HG02973 (cell line): ENCODE results near the gene SMARCD2.

Experiments used
- ATAC-seq: cut with Tn5 transposase; IDR thresholded peaks from one replicate; pipeline ENCODE4 v1.9.1; 2021; ENCODE audit warnings: moderate library complexity; ENCODE audit not compliant: unreplicated experiment

SMARCD2 gene

DNA sequence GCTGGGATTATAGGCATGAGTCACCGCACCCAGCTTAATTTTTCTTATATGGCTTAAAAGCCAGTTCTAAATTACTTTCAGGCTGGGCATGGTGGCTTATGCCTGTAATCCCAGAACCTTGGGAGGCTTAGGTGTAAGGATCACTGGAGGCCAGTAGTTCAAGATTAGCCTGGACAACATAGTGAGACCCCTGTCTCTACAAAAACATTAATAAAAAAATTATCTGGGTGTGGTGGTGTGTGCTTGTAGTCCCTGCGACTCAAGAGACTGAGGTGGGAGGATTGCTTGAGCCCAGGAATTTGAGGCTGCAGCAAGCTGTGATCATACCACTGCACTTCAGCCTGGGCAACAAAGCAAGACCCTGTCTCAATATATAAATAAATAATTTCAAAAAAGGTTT is 10.8 kb upstream of the SMARCD2 start:
- no peak for ATAC-seq

DNA sequence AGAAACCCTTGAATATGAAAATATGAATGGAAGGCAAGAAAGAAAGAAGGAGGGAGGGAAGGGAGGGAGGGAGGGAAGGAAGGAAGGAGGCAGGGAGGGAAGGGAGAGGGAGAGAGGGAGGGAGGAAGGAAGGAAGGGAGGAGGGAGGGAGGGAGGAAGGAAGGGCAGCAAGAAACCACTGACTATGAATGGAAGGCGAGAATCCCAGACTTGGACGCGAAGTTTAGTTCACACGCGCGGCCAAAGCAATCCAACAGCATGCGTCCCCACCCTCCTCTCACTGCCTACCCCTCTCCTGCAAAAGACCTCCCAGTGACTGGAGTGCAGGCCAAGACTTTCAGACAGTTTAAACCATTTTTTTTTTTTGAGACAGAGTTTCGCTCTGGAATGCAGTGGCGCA is 7.9 kb upstream of the SMARCD2 start:
- ATAC-seq = no peak

DNA sequence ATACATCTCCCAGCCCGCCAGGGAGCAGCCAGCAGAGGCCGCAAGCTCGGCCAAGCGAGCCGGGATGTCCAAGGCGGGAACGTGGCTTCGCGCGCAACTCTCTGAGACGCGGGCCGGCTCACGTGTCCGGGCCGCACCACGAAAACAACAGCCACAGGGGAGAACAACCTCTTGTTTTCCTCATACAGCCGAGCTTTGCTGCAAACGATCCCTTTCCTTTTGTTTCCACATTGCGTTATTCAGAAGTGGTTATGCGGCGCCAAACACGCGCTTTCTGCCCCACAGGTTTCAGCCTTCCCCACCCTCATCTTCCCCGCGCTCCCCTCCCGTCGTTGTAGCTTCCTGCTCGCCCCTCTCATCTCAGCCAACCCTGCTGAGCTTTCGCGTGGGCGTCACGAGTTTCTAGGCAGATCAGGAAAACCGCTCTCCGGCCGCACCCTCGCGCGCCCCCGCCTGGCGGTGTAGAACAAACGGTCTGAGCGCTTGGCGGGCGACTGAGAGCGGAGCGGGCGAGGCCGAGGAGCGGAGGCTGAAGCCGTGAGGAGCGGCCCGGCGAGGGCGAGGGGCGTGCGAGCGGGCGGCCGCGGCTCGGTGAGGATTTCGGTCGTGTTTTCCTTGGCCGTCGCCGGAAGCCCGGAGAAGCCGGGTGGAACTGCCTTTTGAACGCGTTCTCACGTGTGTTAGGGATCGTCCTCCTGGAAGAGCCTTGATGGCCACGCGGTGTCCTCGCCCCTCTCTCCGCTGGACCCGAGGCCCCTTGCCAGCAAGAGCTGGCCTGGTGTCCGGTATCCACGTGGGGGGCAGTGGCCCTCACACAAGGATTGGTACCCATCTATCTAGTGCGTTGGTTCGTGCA is 6.6 kb upstream of the SMARCD2 start:
- peak; percentile 71 for ATAC-seq

DNA sequence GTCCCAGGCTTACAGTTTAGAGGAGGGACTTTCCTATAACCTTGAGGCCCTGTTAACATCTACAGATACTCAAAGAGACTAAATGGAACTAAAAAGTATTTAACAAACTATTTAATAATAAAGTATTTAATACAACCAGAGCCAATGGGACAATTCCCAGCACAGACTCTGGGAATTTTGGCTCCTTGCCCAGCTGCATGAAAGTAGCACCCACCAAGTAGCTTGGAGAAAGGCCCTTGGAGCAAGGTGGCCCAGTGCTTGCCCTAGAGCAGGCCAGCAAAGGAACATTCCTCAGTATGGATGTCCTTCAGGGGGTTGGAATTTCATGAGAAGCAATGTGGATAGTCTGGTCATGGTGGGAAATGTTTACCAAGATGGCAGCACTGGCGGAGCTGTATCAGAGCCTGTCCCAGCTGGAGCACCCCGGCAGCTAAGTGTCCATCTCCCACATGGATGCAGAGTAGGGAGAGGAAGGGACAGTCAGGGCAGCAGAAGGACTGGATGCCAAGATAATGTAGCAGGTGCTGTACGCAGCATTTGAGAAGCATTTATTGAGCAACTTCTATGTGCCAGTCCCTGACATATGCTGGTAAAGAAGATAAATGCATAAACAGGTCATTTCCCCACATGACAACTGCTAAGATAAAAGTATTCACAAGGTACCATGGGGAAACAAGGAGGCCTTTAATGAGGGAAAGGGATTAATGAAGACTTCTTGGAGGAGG is 5.2 kb upstream of the SMARCD2 start:
- ATAC-seq = no peak

DNA sequence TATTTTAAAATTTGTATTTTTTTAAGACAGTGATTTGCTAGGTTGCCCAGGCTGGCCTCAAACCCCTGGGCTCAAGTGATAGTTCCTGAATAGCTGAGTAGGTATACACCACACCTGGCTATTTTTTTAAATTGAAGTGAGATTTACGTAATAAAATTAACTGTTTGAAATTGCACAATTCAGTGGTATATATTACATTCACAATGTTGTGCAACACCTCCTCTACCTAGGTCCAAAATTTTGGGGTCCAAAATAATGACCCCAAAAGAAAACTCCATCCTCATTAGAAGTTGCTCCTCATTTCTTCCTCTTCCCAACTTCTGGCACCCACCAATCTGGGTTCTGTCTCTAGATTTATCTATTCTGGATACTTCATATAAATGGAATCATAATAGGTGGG is 3.0 kb upstream of the SMARCD2 start:
- no peak for ATAC-seq

DNA sequence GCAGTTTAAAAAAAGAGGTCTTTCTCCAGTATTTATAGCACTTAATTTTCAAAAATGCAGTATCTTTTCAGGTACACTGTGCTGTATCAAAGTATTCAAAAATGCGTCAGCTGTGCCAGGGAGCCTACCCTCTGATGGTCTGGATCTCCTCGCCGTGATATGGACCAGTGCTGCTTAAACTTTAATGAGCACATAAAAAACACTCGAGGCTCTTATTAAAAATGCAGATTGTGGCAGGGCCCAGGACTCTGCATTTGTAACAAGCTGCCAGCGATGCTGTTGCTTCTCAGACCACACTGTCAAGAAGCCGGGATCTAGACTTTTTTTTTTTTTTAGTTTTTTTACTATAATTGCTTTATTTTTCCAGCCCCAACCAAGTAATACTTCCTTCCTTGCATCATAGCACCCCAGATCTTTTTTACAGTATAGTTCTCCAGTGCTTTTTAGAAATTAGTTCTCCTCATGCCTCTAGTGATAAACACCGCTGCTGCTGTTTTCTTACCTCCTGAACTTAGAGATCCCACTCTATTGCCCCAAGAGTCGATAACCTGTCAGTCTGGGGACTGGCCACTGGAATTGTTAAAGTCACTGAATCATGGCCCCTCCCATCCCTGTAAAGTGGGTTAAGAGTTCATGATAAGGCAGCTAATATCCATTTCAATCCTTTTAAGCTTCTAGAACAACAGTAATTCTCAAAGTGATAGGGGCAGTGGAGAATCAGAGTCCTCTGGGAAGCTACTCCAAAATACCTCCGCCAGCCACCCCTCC is 1.6 kb upstream of the SMARCD2 start:
- no peak for ATAC-seq

DNA sequence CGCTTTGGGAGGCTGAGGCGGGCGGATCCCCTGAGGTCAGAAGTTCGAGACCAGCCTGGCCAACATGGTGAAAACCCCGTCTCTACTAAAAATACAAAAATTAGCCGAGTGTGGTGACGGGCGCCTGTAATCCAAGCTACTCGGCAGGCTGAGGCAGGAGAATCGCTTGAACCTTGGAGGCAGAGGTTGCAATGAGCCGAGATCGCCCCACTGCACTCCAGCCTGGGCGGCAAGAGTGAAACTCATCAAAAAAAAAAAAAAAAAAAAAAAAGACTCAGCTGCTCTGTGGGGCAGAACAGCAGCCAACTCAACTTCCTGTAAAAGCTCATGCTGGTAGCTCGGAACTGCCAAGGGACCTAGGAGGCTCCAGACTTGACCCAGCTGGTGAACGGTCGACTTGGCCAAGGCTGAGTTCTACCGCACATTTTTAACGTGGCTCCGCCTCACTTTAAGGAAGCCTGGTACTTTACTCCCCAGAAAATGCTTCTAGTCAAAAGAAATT is 953 bp upstream of the SMARCD2 start:
- ATAC-seq = peak; percentile 20

DNA sequence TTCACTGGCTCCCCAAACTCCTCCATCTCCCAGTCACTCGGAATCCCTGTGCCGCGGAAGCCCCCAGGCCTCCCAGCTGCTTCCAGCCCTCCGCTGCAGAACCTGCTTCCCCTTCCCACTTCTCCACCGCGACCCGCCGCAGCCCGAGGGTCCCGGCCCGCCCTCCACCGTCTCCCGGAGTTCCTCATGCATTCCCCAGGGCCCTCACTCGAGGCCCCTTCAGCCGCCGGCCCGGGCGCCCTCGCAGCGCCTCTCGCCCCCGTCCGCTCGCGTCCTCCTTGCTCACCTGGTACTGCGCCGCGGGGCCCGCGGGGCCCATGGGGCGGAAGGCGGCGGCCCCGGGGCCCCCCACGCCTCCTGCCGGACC is 329 bp downstream of the SMARCD2 start:
- peak; percentile 35 for ATAC-seq

DNA sequence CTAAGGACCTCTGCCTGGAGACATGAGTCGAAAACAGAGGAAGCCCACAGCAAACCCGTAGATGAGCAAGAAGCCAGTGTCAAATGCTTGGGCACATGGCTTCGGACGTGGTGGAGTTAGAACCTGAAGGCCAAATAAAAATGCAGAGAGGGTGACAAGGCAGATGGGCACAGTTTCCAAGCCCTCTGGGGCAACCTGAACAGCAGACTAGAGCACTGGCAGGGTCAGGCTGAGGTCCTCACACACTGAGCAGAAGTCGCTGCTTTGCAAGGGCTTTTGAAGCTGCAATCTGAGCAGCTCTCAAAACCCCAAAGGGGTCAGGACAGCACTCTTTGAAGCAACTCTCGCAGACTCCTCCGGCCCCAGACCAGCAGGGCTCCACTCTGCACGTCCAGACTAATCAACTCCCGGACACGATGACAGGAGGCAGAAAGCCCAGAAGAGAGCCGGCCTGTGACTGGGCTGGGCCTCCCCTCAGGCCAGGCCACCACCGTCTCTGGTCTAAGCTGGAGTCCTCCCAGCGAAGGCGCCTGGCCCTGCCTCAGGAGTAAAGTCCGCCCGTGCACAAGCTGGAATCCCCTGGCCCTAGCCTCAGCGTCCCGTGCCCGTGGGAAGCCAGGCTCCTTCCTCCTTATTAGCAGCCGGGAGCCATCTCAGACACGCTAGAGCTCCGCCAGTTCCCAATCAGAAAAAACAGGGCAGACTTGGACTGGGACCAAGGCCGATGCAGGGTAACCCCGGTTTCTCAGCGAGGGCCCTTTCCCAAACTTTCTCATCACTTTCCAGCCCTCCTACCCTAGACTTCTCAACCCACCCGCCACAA is 924 bp downstream of the SMARCD2 start:
- ATAC-seq = no peak

DNA sequence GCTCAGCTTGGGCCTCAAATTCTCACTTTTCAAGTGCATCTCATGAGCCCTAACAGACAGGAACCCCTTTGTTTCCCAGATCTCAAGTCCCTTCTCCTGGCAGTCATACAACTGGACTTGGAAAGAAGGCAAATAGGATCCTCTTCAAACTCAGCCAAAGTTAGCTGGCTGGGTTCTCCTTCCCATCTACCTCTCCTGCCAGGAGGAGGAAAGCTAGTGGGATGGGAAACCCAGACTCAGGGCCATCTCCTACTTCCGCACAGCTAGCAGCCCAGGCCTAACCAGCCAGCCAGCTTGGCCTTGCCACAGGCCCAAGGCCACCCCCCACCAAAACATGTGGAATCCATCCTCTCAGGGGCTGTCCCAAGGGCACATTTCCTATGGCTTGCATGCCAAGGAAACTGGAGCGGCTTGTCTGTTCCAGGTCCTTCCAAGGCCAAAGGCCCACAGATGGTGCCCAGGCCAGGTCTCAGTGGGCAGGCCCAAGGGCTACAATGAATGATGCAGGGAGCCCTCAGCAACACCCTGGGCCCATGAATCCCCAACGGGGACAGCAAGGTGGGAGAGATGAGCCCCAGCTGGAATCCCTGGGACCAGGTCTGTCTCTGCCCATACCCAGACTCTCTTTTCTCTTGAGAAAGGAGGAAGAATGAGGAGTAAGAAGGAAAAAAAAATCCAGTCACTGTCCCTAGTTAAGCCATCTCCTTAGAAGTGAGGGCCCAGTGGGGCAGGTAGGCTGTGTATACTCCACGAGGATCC is 1.7 kb downstream of the SMARCD2 start:
- no peak for ATAC-seq

DNA sequence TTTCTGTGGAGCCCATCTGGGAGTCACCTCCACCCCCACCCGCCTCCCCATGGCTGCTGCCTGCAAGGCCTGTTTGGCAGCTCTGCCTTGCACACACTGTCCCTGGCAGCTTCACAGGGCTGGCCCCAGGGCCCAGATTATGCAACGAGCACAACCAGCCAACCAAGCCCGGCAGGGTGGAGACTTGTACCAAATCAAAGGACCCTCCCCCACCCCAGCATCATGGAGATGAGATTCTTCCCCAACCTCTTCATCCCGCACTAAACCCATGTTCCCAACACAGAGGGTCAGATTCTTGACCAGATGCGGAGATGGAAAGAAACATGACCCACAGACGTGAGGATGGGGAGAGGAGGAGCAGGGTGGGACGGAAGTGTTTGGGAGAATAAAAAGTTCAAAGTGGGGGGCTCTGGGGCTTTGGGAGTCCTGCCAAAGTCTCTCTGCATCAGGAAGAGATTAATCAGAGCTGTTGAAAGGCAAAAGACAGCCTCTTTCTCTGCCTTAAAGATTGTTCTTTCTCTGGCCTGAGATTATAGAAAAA is 3.8 kb downstream of the SMARCD2 start:
- ATAC-seq = no peak

DNA sequence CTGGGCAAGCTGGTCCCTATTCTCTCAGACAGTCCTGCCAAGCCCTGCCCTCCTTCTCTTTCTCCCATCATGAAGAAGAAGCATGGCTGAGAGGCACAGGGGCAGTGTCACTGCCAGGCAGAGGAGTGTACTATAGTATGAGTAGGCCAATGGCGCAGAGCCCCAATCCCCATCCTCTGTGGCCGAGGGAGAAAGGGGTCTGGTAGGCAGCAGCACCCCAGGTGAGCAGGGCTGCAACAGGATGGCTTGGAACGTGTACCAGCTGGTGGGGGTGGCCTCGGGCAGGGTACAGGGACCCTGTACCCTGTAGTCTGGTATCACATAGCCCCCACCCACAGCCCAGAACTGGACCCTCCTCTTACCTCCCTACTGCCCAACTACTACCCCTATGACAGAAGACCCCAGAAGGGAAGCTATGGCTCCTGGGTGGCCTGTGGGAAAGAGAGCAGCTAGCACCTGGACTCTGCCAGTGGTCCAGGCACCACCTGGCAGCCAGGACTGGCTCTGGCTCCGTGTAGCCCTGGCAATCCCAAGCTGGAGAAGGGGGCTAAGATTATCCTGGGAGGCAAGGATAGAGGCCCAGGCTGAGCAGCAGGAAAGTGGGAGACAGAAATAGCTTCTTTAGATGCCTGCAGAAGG is 4.4 kb downstream of the SMARCD2 start:
- no peak for ATAC-seq

DNA sequence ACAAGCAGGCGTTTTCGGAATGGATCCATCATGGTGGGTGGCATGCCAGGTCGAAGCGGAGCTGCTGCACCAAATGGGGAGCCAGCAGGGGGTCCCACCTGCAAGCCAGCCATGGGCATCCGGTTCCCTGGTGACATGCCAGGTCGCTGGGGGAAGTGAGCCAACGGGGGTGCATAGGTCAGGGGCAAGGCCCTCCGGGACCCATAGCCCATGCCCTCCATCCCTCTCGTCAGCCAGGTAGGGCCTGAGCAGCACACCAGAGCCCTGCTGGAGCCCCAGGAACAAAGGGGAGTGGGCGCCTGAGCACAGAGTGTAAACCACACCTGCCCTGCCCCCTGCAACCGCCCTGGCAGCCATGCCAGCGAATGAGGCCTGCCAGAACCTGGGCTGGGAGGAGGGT is 5.0 kb downstream of the SMARCD2 start:
- ATAC-seq = no peak

DNA sequence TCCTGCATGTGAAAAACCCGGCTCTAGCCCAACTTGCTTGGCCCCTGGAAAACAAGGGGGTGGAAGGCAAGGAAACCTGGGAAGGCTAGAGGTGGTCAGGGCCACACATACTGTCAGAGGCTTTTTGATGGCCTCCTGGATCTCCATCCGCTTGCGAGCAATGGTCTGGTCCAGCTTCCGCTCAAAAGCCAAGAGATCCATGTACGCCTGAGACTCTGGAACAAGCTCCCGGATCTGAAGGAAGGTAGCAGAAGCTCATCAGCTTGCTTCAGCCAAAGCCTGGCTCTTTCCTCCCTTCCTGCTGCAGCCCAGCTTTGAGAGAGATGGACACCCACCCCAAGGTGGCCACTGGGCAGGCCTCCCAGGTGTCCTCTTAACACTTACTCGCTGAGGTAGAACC is 5.7 kb downstream of the SMARCD2 start:
- ATAC-seq = no peak

DNA sequence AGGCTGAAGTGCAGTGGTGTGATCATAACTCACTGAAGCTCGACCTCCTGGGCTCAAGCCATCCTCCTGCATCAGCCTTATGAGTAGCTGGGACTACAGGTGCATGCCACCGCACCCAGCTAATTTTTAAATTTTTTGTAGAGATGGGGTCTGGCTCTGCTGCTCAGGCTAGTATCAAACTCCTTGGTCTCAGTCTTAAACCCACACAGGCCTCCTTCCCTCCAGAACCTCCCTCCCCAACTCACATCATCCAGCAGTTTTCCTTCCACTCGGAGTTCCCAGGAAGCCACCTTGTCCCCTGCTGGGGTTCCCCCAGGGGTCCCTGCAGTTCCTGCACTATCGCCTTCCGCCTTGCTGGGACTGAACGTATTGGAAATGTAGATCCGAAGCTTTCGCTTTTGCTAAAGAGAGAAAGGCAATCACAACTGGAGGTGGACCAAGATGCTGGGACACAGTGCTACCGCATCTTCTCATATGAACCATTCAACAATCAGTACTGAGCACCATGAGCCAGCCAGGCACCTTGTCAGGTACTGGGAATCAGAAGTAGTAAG is 7.2 kb downstream of the SMARCD2 start:
- no peak for ATAC-seq

DNA sequence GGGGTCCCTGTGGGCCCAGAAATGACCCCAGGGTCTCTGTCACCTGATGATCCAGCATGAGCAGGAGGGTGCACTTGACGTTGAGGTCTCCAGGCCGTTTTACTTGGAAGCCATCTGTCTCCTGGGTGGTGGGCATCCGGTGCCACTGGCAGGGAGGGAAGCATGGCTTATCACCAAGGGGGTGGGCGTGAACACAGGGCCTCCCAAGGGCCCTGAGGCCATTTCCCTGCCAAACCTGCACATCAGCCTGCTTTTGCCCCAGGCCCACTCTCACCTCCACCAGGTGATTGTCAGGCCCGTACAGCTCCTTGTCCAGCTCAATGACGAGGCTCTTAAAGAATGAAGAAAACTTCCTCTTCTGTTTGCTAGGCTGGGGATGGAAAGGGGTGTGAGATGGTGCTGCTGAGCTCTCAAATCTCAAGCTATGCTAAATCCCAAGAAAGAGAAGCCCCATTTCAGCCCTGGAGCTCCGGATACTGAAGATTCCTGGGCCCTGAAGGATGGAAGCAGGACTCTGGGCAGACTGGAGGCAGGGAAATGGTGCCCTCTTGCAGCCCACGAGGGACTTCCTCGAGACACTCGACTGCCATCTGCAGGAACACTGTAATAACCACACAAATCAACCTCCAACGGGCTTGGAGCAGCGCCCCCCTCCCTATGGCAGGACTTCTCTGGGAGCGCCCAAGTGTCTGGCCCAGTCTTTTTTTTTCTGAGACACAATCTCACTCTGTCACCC is 7.9 kb downstream of the SMARCD2 start:
- no peak for ATAC-seq

DNA sequence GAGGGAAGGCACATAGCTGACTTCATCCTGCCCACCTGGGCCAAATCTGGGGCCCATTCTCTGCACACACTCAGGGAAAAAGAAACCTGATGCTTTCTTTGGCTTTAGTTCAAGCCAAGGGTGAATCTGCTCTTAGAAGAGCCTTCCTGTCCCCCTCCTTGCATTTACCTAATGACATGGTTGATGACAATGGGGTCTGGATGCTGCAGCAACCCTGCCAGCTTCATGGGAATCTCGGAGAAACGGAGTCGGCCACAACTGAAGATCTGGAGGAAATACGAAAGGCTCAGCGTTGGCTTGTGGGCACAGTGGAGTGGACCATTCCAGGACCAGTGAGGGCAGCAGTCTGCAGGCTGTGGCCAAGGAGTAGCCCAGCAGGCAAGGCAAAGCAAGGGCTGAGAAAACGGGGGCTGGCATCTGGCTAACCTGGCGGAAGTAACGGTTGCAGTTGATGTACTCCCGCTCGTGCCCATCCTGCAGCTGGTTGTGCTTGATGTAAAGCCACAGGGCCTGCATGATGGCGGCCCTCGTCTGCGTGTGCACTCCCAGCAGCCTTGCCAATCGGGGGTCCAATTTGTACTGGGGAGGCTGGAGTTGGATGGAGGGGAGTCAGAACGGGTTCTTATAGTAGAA is 8.6 kb downstream of the SMARCD2 start:
- no peak for ATAC-seq
